WTC11 (cell line): ENCODE data around the gene PUM1. TPM values are rescaled to one million over a fixed set of nuclear protein-coding genes. Genes with fewer than 3 reads are reported as not detected.

Experiments
- ATAC-seq: fragments of 200-7000 bp; cut with Tn5 transposase; 2 replicates; pipeline ENCODE4 v1.10.0; 2021; ENCODE audit warnings: mild to moderate bottlenecking, moderate library complexity
- CTCF ChIA-PET: fragments of 300-600 bp; sonication (Branson Sonifier 250); formaldehyde crosslinking; loops from one replicate; lab custom pipeline; 2021; ENCODE audit warnings: antibody characterized with exemption; lab: Charles Lee
- POLR2A ChIA-PET: fragments of 350-600 bp; sonication (Branson Sonifier 250); formaldehyde crosslinking; loops from one replicate; lab custom pipeline; 2021; ENCODE audit warnings: antibody characterized with exemption; lab: Charles Lee
- DNase-seq: peaks from one replicate; pipeline ENCODE4 v3.0.0; 2021; ENCODE audit warnings: low spot score
- H3K27ac Mint-ChIP-seq: 2 replicates; pipeline ENCODE4 v1.8.0; 2021; ENCODE audit warnings: mixed read lengths
- H3K27me3 Mint-ChIP-seq: 2 replicates; pipeline ENCODE4 v1.8.0; 2021; ENCODE audit warnings: low read depth, mild to moderate bottlenecking, moderate library complexity, mixed read lengths
- H3K36me3 Mint-ChIP-seq: 2 replicates; pipeline ENCODE4 v1.8.0; 2021; ENCODE audit warnings: mixed read lengths
- H3K4me1 Mint-ChIP-seq: 2 replicates; pipeline ENCODE4 v1.8.0; 2022; ENCODE audit warnings: mixed read lengths
- H3K4me3 Mint-ChIP-seq: 2 replicates; pipeline ENCODE4 v1.8.0; 2021; ENCODE audit warnings: mild to moderate bottlenecking, moderate library complexity, mixed read lengths
- H3K9me3 Mint-ChIP-seq: 2 replicates; pipeline ENCODE4 v1.8.0; 2021; ENCODE audit warnings: mixed read lengths
- CREM ChIP-seq: sonication (generic); formaldehyde crosslinking; IDR thresholded peaks from 2 replicates; pipeline ENCODE4 v1.8.1; 2022; ENCODE audit warnings: mild to moderate bottlenecking, missing genetic modification reagents, moderate library complexity
- JUN ChIP-seq: sonication (generic); formaldehyde crosslinking; IDR thresholded peaks from 2 replicates; pipeline ENCODE4 v1.8.0; 2023; ENCODE audit warnings: mild to moderate bottlenecking, missing genetic modification reagents
- NFYB ChIP-seq: sonication (generic); formaldehyde crosslinking; conservative IDR thresholded peaks from 2 replicates; pipeline ENCODE4 v1.8.0; 2022; ENCODE audit warnings: low read depth, missing genetic modification reagents
- SMAD4 ChIP-seq: sonication (generic); formaldehyde crosslinking; IDR thresholded peaks from 2 replicates; pipeline ENCODE4 v1.8.0; 2022; ENCODE audit warnings: mild to moderate bottlenecking, missing genetic modification reagents
- SP1 ChIP-seq: sonication (generic); formaldehyde crosslinking; conservative IDR thresholded peaks from 2 replicates; pipeline ENCODE4 v1.8.1; 2022; ENCODE audit warnings: missing genetic modification reagents
- ZNF121 ChIP-seq: sonication (generic); formaldehyde crosslinking; IDR thresholded peaks from 2 replicates; pipeline ENCODE4 v1.8.0; 2023; ENCODE audit warnings: missing genetic modification reagents
- ZNF219 ChIP-seq: sonication (generic); formaldehyde crosslinking; IDR thresholded peaks from 2 replicates; pipeline ENCODE4 v1.8.0; 2023; ENCODE audit warnings: missing genetic modification reagents, mild to moderate bottlenecking, borderline replicate concordance
- ZNF317 ChIP-seq: sonication (generic); formaldehyde crosslinking; IDR thresholded peaks from 2 replicates; pipeline ENCODE4 v1.8.1; 2023; ENCODE audit warnings: low read depth, mild to moderate bottlenecking, moderate library complexity, missing genetic modification reagents, borderline replicate concordance
- ZNF396 ChIP-seq: fragments of 250-450 bp; sonication (Bioruptor Pico); IDR thresholded peaks from 2 replicates; pipeline ENCODE4 v1.8.0; 2021; ENCODE audit warnings: mild to moderate bottlenecking, moderate library complexity, borderline replicate concordance
- ZNF416 ChIP-seq: fragments of 250-450 bp; sonication (Bioruptor Pico); IDR thresholded peaks from 2 replicates; pipeline ENCODE4 v1.9.0; 2021; ENCODE audit warnings: mild to moderate bottlenecking, inconsistent platforms
- total RNA-seq: library from RNA; stranded (reverse); gene quantifications from 3 replicates; pipeline ENCODE4 v1.2.3, GENCODE V29; 2021
- TF ChIP-seq, protein P1 (sequence below): fragments of 250-450 bp; sonication (Bioruptor Pico); IDR thresholded peaks from 2 replicates; pipeline ENCODE4 v1.9.0; 2021; ENCODE audit warnings: mild to moderate bottlenecking
- TF ChIP-seq, protein P2 (sequence below): sonication (generic); formaldehyde crosslinking; IDR thresholded peaks from 2 replicates; pipeline ENCODE4 v1.8.0; 2023; ENCODE audit warnings: mild to moderate bottlenecking, missing genetic modification reagents
- TF ChIP-seq, protein P3 (sequence below): sonication (generic); formaldehyde crosslinking; IDR thresholded peaks from 2 replicates; pipeline ENCODE4 v1.8.0; 2022; ENCODE audit warnings: missing genetic modification reagents
- TF ChIP-seq, protein P4 (sequence below): sonication (generic); formaldehyde crosslinking; IDR thresholded peaks from 2 replicates; pipeline ENCODE4 v1.8.1; 2023; ENCODE audit warnings: mild to moderate bottlenecking, moderate library complexity, missing genetic modification reagents
- TF ChIP-seq, protein P5 (sequence below): fragments of 250-450 bp; sonication (Bioruptor Pico); IDR thresholded peaks from 2 replicates; pipeline ENCODE4 v1.8.0; 2021; ENCODE audit warnings: mild to moderate bottlenecking
- TF ChIP-seq, protein P6 (sequence below): sonication (generic); formaldehyde crosslinking; IDR thresholded peaks from 2 replicates; pipeline ENCODE4 v1.8.0; 2022; ENCODE audit warnings: mild to moderate bottlenecking, missing genetic modification reagents
- TF ChIP-seq, protein P7 (sequence below): sonication (generic); formaldehyde crosslinking; IDR thresholded peaks from 2 replicates; pipeline ENCODE4 v1.8.1; 2022; ENCODE audit warnings: low read depth, mild to moderate bottlenecking, moderate library complexity, missing genetic modification reagents, borderline replicate concordance
- TF ChIP-seq, protein P8 (sequence below): sonication (generic); formaldehyde crosslinking; IDR thresholded peaks from 2 replicates; pipeline ENCODE4 v1.8.1; 2022; ENCODE audit warnings: mild to moderate bottlenecking, missing genetic modification reagents, moderate library complexity, borderline replicate concordance

PUM1 gene
- total RNA-seq, 1 experiment from 2014 or later = 147 TPM

DNA sequence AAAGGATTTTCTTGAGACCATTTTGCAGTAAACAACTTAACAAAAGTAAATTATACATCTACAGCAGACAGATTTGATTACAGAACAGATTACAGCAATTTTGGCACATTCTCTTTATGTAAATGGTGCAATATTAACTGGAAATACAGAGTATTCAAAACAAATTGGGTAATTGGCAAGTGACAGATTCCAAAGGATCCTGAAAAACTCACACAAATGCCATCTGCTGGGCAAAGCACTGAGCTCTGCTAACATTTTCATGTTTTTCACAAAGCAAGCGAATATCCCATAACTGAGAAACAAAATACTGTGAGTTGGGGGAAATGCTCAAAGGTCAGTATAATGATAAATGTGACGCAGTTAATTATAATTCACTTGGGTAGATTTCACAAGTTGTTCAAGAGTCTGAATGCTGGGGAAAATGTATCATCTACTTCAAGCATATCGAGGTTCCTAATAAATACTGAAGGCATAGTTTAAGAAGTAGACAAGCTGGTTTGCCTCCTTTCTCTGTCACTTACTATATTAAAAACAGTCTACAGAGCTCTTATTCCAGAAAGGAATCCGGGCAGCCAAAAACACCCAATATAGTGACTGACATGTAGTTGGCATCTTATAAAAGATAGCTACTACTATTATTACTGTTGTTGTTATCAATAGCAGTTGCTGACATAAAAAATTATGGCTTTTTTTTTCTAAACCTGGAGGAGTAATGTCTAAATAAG lies 81.2 kb downstream of the PUM1 start:
- peaks cover 23% of the 10 kb centered on the region for H3K36me3 Mint-ChIP-seq
- no peaks in the 10 kb centered on the region for H3K27me3 Mint-ChIP-seq
- DNase-seq (no peak), ATAC-seq (no peak)
- peaks cover 31% of the 10 kb centered on the region for H3K4me1 Mint-ChIP-seq
- H3K4me3 Mint-ChIP-seq = no peak overlapping the region
- POLR2A ChIA-PET = no interaction called here
- TF ChIP-seq ZNF121 (CRISPR knock-in tag) (no peak), SMAD4 (CRISPR knock-in tag) (no peak), ZNF396 (no peak), NFYB (CRISPR knock-in tag) (no peak), ZNF416 (CRISPR knock-in tag) (no peak), JUN (CRISPR knock-in tag) (no peak), ZNF219 (CRISPR knock-in tag) (no peak), ZNF317 (CRISPR knock-in tag) (no peak), SP1 (CRISPR knock-in tag) (no peak), CREM (CRISPR knock-in tag) (no peak)
- TF ChIP-seq, protein P1, sequence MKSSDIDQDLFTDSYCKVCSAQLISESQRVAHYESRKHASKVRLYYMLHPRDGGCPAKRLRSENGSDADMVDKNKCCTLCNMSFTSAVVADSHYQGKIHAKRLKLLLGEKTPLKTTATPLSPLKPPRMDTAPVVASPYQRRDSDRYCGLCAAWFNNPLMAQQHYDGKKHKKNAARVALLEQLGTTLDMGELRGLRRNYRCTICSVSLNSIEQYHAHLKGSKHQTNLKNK (CRISPR knock-in tag) = no peak
- TF ChIP-seq, protein P2, sequence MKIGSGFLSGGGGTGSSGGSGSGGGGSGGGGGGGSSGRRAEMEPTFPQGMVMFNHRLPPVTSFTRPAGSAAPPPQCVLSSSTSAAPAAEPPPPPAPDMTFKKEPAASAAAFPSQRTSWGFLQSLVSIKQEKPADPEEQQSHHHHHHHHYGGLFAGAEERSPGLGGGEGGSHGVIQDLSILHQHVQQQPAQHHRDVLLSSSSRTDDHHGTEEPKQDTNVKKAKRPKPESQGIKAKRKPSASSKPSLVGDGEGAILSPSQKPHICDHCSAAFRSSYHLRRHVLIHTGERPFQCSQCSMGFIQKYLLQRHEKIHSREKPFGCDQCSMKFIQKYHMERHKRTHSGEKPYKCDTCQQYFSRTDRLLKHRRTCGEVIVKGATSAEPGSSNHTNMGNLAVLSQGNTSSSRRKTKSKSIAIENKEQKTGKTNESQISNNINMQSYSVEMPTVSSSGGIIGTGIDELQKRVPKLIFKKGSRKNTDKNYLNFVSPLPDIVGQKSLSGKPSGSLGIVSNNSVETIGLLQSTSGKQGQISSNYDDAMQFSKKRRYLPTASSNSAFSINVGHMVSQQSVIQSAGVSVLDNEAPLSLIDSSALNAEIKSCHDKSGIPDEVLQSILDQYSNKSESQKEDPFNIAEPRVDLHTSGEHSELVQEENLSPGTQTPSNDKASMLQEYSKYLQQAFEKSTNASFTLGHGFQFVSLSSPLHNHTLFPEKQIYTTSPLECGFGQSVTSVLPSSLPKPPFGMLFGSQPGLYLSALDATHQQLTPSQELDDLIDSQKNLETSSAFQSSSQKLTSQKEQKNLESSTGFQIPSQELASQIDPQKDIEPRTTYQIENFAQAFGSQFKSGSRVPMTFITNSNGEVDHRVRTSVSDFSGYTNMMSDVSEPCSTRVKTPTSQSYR (CRISPR knock-in tag) = no peak
- TF ChIP-seq, protein P3, sequence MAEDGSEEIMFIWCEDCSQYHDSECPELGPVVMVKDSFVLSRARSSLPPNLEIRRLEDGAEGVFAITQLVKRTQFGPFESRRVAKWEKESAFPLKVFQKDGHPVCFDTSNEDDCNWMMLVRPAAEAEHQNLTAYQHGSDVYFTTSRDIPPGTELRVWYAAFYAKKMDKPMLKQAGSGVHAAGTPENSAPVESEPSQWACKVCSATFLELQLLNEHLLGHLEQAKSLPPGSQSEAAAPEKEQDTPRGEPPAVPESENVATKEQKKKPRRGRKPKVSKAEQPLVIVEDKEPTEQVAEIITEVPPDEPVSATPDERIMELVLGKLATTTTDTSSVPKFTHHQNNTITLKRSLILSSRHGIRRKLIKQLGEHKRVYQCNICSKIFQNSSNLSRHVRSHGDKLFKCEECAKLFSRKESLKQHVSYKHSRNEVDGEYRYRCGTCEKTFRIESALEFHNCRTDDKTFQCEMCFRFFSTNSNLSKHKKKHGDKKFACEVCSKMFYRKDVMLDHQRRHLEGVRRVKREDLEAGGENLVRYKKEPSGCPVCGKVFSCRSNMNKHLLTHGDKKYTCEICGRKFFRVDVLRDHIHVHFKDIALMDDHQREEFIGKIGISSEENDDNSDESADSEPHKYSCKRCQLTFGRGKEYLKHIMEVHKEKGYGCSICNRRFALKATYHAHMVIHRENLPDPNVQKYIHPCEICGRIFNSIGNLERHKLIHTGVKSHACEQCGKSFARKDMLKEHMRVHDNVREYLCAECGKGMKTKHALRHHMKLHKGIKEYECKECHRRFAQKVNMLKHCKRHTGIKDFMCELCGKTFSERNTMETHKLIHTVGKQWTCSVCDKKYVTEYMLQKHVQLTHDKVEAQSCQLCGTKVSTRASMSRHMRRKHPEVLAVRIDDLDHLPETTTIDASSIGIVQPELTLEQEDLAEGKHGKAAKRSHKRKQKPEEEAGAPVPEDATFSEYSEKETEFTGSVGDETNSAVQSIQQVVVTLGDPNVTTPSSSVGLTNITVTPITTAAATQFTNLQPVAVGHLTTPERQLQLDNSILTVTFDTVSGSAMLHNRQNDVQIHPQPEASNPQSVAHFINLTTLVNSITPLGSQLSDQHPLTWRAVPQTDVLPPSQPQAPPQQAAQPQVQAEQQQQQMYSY (CRISPR knock-in tag) = no peak
- TF ChIP-seq, protein P4, sequence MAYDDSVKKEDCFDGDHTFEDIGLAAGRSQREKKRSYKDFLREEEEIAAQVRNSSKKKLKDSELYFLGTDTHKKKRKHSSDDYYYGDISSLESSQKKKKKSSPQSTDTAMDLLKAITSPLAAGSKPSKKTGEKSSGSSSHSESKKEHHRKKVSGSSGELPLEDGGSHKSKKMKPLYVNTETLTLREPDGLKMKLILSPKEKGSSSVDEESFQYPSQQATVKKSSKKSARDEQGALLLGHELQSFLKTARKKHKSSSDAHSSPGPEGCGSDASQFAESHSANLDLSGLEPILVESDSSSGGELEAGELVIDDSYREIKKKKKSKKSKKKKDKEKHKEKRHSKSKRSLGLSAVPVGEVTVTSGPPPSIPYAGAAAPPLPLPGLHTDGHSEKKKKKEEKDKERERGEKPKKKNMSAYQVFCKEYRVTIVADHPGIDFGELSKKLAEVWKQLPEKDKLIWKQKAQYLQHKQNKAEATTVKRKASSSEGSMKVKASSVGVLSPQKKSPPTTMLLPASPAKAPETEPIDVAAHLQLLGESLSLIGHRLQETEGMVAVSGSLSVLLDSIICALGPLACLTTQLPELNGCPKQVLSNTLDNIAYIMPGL (CRISPR knock-in tag) = no peak
- TF ChIP-seq, protein P5, sequence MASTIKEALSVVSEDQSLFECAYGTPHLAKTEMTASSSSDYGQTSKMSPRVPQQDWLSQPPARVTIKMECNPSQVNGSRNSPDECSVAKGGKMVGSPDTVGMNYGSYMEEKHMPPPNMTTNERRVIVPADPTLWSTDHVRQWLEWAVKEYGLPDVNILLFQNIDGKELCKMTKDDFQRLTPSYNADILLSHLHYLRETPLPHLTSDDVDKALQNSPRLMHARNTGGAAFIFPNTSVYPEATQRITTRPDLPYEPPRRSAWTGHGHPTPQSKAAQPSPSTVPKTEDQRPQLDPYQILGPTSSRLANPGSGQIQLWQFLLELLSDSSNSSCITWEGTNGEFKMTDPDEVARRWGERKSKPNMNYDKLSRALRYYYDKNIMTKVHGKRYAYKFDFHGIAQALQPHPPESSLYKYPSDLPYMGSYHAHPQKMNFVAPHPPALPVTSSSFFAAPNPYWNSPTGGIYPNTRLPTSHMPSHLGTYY (CRISPR knock-in tag) = no peak
- TF ChIP-seq, protein P6, sequence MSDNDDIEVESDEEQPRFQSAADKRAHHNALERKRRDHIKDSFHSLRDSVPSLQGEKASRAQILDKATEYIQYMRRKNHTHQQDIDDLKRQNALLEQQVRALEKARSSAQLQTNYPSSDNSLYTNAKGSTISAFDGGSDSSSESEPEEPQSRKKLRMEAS (CRISPR knock-in tag) = no peak
- TF ChIP-seq, protein P7, sequence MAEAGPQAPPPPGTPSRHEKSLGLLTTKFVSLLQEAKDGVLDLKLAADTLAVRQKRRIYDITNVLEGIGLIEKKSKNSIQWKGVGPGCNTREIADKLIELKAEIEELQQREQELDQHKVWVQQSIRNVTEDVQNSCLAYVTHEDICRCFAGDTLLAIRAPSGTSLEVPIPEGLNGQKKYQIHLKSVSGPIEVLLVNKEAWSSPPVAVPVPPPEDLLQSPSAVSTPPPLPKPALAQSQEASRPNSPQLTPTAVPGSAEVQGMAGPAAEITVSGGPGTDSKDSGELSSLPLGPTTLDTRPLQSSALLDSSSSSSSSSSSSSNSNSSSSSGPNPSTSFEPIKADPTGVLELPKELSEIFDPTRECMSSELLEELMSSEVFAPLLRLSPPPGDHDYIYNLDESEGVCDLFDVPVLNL (CRISPR knock-in tag) = no peak
- TF ChIP-seq, protein P8, sequence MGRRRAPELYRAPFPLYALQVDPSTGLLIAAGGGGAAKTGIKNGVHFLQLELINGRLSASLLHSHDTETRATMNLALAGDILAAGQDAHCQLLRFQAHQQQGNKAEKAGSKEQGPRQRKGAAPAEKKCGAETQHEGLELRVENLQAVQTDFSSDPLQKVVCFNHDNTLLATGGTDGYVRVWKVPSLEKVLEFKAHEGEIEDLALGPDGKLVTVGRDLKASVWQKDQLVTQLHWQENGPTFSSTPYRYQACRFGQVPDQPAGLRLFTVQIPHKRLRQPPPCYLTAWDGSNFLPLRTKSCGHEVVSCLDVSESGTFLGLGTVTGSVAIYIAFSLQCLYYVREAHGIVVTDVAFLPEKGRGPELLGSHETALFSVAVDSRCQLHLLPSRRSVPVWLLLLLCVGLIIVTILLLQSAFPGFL (CRISPR knock-in tag) = no peak
- H3K27ac Mint-ChIP-seq = no peak overlapping the region
- CTCF ChIA-PET = interaction anchor here (0.9 kb wide), 1 partner anchor 23 kb away, joined by 4 read pairs; no protein-coding TSS in a partner anchor
- no peaks in the 10 kb centered on the region for H3K9me3 Mint-ChIP-seq
